Right atrium auricular region (tissue), 2 donors: ENCODE measurements around the gene MMP24. TPM values are rescaled to one million over a fixed set of nuclear protein-coding genes. Genes with fewer than 3 reads are reported as not detected.
A peak's percentile ranks its signal among the peaks of the same experiment; 100 is the strongest.
"Not testable (repeated sequence)": the region's sequence is repeated elsewhere in the genome, so short reads cannot be mapped to it uniquely, and the experiment has no call there.

Experiments used
- DNase-seq: peaks from one replicate; pipeline ENCODE4 v3.0.0-alpha.2; 2019; ENCODE audit warnings: low spot score
- H3K27ac ChIP-seq, 2 donors: fragments of 200-600 bp; sonication (generic); 1 replicate in 1 of 2; 2 replicates in 1 of 2; pipeline ENCODE4 v1.5.1; 2016 to 2019
- H3K27me3 ChIP-seq, 2 donors: fragments of 200-600 bp; sonication (generic); one replicate each; pipeline versions ENCODE4 v1.5.1 to v1.6.0; 2017 to 2019
- H3K36me3 ChIP-seq: fragments of 200-600 bp; sonication (generic); one replicate; pipeline ENCODE4 v1.5.1; 2016
- H3K4me1 ChIP-seq, 2 donors: fragments of 200-600 bp; sonication (generic); one replicate each; pipeline versions ENCODE4 v1.5.1 to v1.6.0; 2017 to 2019
- H3K4me3 ChIP-seq, 2 donors: fragments of 200-600 bp; sonication (generic); 1 replicate in 1 of 2; 2 replicates in 1 of 2; pipeline ENCODE4 v1.5.1; 2017 to 2019; ENCODE audit warnings: mild to moderate bottlenecking in 1 of 2, moderate library complexity in 1 of 2
- H3K9me3 ChIP-seq, 2 donors: fragments of 200-600 bp; sonication (generic); one replicate each; pipeline ENCODE4 v1.5.1; 2019
- CTCF ChIP-seq, 2 donors: fragments of 200-600 bp; sonication (generic); IDR thresholded peaks; one replicate each; pipeline ENCODE4 v1.5.1; 2019; ENCODE audit warnings: antibody characterized with exemption in 2 of 2
- total RNA-seq, 2 donors: library from RNA; depleted of rRNA; stranded (reverse); fragments of >200 nt; gene quantifications; one replicate each; pipeline ENCODE4 v1.1.0, GENCODE V29; 2016

MMP24 gene
- total RNA-seq, 2 donors from 2014 or later, result 2.2 to 3.8 TPM

GRCh38 chr20:35257175-35257909, 30.9 kb downstream of the MMP24 start:
- no peaks in the 10 kb centered on the region for H3K27me3 ChIP-seq
- no peak overlapping the region for H3K4me3 ChIP-seq
- H3K4me1 ChIP-seq, result peaks cover 0 to 9% of the 10 kb centered on the region in 2 donors
- DNase-seq, result no peak
- H3K36me3 ChIP-seq, result no peaks in the 10 kb centered on the region
- H3K9me3 ChIP-seq, result no peaks in the 10 kb centered on the region
- no peak for TF ChIP-seq CTCF (IDR thresholded peaks at IDR 0.05)
- H3K27ac ChIP-seq, result no peak overlapping the region

GRCh38 chr20:35260426-35260825, 33.9 kb downstream of the MMP24 start:
- Histone ChIP-seq H3K27ac (no peak overlapping the region), H3K36me3 (no peaks in the 10 kb centered on the region), H3K27me3 (no peaks in the 10 kb centered on the region), H3K4me1 (peaks cover 0 to 23% of the 10 kb centered on the region in 2 donors), H3K4me3 (no peak overlapping the region), H3K9me3 (no peaks in the 10 kb centered on the region)
- no peak for TF ChIP-seq CTCF (IDR thresholded peaks at IDR 0.05)
- no peak for DNase-seq

GRCh38 chr20:35262321-35262720, 35.8 kb downstream of the MMP24 start:
- H3K4me3 ChIP-seq, DNase-seq, H3K36me3 ChIP-seq, H3K27me3 ChIP-seq, H3K27ac ChIP-seq, H3K9me3 ChIP-seq: not testable (repeated sequence)
- peaks cover 0 to 20% of the 10 kb centered on the region in 2 donors for H3K4me1 ChIP-seq

DNA sequence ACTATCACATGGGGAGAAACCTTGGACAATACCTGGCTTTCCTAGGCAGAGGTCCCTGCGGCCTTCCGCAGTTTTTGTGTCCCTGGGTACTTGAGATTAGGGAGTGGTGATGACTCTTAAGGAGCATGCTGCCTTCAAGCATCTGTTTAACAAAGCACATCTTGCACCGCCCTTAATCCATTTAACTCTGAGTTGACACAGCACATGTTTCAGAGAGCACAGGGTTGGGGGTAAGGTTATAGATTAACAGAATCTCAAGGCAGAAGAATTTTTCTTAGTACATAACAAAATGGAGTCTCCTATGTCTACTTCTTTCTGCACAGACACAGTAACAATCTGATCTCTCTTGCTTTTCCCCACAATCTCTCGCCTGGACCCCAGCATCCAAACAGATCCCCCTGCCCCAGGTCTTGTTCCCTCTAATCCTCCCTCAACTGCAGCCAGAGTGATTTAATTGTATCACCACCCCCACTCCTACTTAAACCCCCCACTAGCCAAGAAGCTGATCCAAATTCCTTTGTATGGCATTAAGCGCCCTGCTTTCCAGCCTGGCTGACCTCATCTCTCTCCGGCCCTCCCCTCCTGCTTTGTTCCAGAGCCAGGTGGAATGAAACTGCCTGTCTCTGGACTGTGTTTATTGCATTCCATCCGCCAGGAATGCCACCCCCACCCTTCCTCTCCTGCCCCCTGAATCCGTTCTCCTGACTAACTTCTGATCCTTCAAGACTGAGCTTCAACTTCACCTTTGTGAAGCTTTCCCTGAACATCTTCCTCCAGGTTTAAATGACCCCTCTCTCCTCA, 36.4 kb downstream of the MMP24 start:
- not testable (repeated sequence) for DNase-seq, H3K9me3 ChIP-seq, H3K27me3 ChIP-seq, H3K4me3 ChIP-seq
- peak overlapping the region in 1 of 2 donors; percentile 3 for H3K27ac ChIP-seq
- peaks cover 11% of the 10 kb centered on the region for H3K36me3 ChIP-seq
- peaks cover 0 to 15% of the 10 kb centered on the region in 2 donors for H3K4me1 ChIP-seq

GRCh38 chr20:35263532-35264341, 37.2 kb downstream of the MMP24 start:
- no peaks in the 10 kb centered on the region for H3K27me3 ChIP-seq
- peaks cover 11% of the 10 kb centered on the region for H3K36me3 ChIP-seq
- DNase-seq, result no peak
- peaks cover 0 to 15% of the 10 kb centered on the region in 2 donors for H3K4me1 ChIP-seq
- peak overlapping the region in 1 of 2 donors; percentile 3 for H3K27ac ChIP-seq
- H3K9me3 ChIP-seq, result no peaks in the 10 kb centered on the region
- H3K4me3 ChIP-seq, result no peak overlapping the region
- TF ChIP-seq CTCF (IDR thresholded peaks at IDR 0.05), result no peak

DNA sequence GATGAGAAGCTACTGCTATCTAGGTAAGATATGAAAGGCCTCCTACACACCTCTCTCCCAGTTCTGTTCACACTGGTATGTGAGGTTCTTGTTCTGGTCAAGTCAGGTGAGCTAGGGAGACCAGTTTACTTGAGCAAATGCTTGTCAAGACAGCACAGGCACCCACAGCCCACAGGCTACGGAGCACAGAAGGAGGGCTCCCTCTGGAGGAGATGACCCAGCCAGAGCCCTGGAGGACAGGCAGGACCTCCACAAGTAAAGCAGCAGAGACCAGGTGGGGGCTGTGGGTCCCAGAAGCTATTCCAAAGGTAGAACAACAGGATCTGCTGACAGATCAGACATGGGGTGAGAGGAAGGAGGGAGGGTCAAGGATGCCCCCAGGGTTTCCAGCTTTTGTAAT, 38.3 kb downstream of the MMP24 start:
- Histone ChIP-seq H3K4me3 (no peak overlapping the region), H3K9me3 (no peaks in the 10 kb centered on the region), H3K36me3 (peaks cover 15% of the 10 kb centered on the region), H3K27me3 (no peaks in the 10 kb centered on the region), H3K4me1 (peaks cover 0 to 15% of the 10 kb centered on the region in 2 donors), H3K27ac (no peak overlapping the region)
- DNase-seq, result no peak
- no peak for TF ChIP-seq CTCF (IDR thresholded peaks at IDR 0.05)
